ENCODE measurements around the gene BOC. TPM values are rescaled to one million over a fixed set of nuclear protein-coding genes. Genes with fewer than 3 reads are reported as not detected.

The BOC gene
- total and polyA plus RNA-seq, 2 of the 4 experiments (the other 2 are of a cell fraction): 6.8 to 15.2 TPM

- Histone ChIP-seq H2AK5ac (ENCODE audit: low read depth, low read length) (no peak overlapping the region), H2BK20ac (ENCODE audit: low read depth, low read length) (no peak overlapping the region), H3K56ac (ENCODE audit: extremely low read depth, insufficient read depth, low read length) (no peak overlapping the region), H2BK15ac (ENCODE audit: low read depth, low read length) (no peak overlapping the region), H4K91ac (ENCODE audit: insufficient read depth, low read depth, low read length) (no peak overlapping the region), H2BK5ac (ENCODE audit: low read depth, low read length, poor library complexity, severe bottlenecking) (no peak overlapping the region), H2BK120ac (ENCODE audit: low read depth, low read length) (no peak overlapping the region), H3K14ac (replicated peaks; ENCODE audit: low read depth, low read length) (no peak overlapping the region), H4K20me1 (ENCODE audit: insufficient read depth, low read length) (no peaks in the 10 kb centered on the region), H3K23ac (ENCODE audit: low read depth, low read length) (no peak overlapping the region), H3K36me3 (ENCODE audit: control insufficient read depth, insufficient read depth, low read length) (no peaks in the 10 kb centered on the region), H3K9ac (ENCODE audit: low read depth, low read length) (no peak overlapping the region), H4K5ac (ENCODE audit: low read depth, low read length) (no peak overlapping the region), H3K4me3 (ENCODE audit: insufficient read depth, low read depth, low read length) (no peak overlapping the region), H2AFZ (replicated peaks; ENCODE audit: low read length, poor library complexity) (no peak overlapping the region), H3K4me2 (ENCODE audit: low read depth, low read length) (no peak overlapping the region), H2AK9ac (replicated peaks; ENCODE audit: low read depth, low read length, poor library complexity) (no peak overlapping the region), H3K4ac (ENCODE audit: low read depth, low read length) (no peak overlapping the region), H3K9me1 (ENCODE audit: insufficient read depth, low read length) (no peaks in the 10 kb centered on the region), H4K8ac (ENCODE audit: low read depth in 2 of 2, low read length in 2 of 2) (no peak overlapping the region), H3K27ac (ENCODE audit: insufficient read depth, low read length) (no peak overlapping the region), H3K27me3 (ENCODE audit: control insufficient read depth, insufficient read depth, low read length) (no peaks in the 10 kb centered on the region), H3K79me1 (ENCODE audit: low read depth in 1 of 2, low read length in 2 of 2) (no peaks in the 10 kb centered on the region), H3K18ac (ENCODE audit: low read depth, low read length) (no peak overlapping the region), H3K9me3 (ENCODE audit: control insufficient read depth, insufficient read depth, low read length) (no peaks in the 10 kb centered on the region), H3K4me1 (ENCODE audit: control insufficient read depth, insufficient read depth, low read length) (no peaks in the 10 kb centered on the region)
- no peak for DNase-seq
- ATAC-seq (ENCODE audit: low read depth): no peak
- intact Hi-C loops (cut with micrococcal nuclease): no loop called here
- CTCF ChIA-PET: no interaction called here
- dilution Hi-C loops (cut with HindIII; ENCODE audit: low sequenced_read_pairs, unreplicated experiment): no loop called here
- TF ChIP-seq CEBPB (IDR thresholded peaks at IDR 0.05; ENCODE audit: low read depth, low read length): no peak
- no peak for TF ChIP-seq POLR2A (IDR thresholded peaks at IDR 0.05; ENCODE audit: low read depth, low read length)
- no peak for TF ChIP-seq RCOR1 (IDR thresholded peaks at IDR 0.05; ENCODE audit: insufficient replicate concordance, low read length)
- peak; percentile 57 for TF ChIP-seq MAFK (IDR thresholded peaks at IDR 0.05; ENCODE audit: low read depth, low read length)
- no peak for TF ChIP-seq ELK1 (IDR thresholded peaks at IDR 0.05; ENCODE audit: borderline replicate concordance, low read depth, low read length)
- no peak for TF ChIP-seq MXI1 (IDR thresholded peaks at IDR 0.05; ENCODE audit: borderline replicate concordance, low read depth, low read length)
- no peak for TF ChIP-seq MAZ (IDR thresholded peaks at IDR 0.05; ENCODE audit: borderline replicate concordance, low read depth, low read length)
- in situ Hi-C loops (cut with MboI; ENCODE audit: low sequenced_read_pairs): no loop called here
- BruUV-seq (replicated peaks): no TSS peak
- POLR2A ChIA-PET (ENCODE audit: unreplicated experiment): no interaction called here
- WGBS, 2 experiments (ENCODE audit: extremely low coverage in 2 of 2, insufficient read length in 1 of 2): no CpG with 5 or more reads among the region's 1 CpG
Measured at GRCh38 chr3:113310960-113311359, 99.6 kb downstream of the BOC start.
